HG02623 (cell line): ENCODE results near the gene KCNRG.
"Not testable (repeated sequence)": the region's sequence is repeated elsewhere in the genome, so short reads cannot be mapped to it uniquely, and the experiment has no call there.

Source experiments
- ATAC-seq: cut with Tn5 transposase; IDR thresholded peaks from one replicate; pipeline ENCODE4 v1.9.1; 2021; ENCODE audit warnings: moderate library complexity; ENCODE audit not compliant: unreplicated experiment

The KCNRG gene, protein sequence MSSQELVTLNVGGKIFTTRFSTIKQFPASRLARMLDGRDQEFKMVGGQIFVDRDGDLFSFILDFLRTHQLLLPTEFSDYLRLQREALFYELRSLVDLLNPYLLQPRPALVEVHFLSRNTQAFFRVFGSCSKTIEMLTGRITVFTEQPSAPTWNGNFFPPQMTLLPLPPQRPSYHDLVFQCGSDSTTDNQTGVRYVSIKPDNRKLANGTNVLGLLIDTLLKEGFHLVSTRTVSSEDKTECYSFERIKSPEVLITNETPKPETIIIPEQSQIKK

DNA sequence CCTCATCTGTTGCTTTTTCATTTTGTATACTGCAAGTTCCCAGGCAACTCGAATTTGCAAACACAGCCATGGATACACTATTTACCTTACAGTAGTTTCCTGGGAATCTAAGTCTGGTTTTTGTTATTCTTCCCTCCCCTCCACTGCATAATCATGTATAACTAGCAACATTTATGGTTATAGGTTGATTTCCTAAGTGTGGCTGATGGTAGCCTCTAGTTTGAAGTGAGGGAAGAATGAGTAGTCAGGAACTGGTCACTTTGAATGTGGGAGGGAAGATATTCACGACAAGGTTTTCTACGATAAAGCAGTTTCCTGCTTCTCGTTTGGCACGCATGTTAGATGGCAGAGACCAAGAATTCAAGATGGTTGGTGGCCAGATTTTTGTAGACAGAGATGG lies at the start of gene KCNRG:
Gene KCNRG, plus strand, starts transcription at position 187 of the 400 bp plus-strand sequence. Its CDS starts 50 bp downstream, at position 237.
- ATAC-seq: no peak

DNA sequence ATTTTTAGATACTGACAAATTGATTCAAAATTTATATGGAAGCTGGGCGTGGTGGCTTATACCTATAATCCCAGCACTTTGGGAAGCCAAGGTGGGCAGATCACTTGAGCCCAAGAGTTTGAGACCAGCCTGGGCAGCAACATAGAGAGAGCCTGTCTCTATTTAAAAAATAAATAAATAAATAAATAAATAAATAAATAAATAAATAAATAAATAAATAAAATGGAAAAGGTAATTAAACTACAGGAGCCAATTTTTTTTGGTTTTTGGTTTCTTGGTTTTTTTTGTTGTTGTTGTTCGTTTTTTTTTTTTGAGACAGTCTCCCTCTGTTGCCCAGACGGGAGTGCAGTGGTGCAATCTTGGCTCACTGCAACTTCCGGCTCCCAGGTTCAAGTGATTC lies 47.8 kb upstream of the KCNRG start:
- no peak for ATAC-seq

DNA sequence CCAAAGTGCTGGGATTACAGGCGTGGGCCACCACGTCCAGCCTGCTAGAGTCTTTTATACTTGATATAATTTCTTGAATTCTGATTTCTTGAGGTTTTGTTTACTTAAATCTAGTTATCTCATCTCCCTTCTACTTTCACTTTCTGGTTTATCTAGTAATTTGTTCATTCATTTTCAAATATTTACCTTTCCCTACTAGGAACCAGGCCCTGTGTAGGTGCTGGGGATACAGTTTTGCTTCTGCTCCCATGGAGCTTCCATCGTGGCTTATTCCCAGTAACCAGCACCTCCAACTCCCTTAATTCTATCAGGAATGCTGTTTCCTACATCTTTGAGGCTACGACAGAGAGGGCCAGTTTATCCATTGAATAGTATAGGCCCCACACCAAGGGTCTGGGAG lies 42.5 kb upstream of the KCNRG start:
- no peak for ATAC-seq

DNA sequence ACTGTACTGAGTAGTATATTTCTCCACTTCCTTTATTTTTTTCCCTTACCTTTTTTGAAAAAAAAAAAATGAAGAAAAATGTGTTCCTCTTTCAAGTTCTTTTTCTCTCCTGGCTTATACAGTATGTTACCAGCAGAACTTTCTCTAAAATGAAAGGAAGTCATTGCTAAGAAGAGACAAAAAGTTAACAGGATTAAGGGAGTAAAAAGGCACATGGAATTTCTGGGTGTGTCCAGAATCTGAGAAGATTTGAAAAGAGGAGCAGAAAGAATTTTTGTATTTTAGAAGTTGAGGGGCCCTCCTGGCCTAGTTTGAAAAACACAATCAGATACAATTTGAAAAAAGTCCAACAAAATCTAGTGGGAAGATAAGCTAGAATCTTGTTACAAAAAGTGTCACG lies 39.4 kb upstream of the KCNRG start:
- ATAC-seq: no peak

DNA sequence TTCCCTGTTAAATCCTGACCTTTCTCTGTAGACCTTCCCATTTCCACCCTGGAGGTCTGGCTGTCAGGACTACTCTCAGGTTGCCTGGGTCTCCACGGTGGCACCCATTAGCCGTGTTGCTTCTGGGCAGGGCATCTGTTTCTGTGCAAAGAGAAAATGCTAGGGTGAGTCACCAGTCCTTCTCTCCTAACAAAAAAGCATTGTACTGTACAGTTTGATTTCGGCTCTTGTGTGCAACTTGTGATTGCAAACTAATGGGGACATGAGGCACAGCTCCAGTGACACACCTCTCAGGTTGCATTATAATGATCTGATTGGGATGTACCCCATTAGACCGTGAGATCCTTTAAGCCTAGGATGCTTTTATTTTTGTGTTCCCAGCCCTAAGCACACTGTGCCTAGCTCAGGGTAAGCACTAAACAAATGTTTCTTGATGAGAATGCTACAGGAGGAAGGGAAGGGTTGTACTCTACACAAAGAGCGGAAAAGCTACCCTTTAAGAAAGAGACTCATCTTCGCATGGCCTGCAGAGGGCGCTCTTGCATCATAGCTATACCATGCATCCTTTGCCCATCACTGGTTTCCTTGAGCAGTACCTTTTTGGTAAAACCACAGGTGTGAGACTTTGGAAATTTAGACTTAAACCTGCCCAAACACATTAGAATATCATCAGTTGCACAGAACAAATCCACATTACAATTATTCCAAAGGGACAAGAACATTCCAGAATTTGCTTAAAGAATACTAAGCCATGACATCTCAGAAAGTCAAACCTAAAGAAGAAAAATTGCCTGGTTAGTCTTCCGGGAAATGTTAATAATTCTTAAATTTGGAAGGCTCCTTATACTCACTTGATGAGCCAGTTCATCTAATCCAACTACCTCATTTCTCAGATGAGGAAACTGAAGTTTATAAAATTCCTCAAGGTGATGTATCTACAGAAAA lies 38.7 kb upstream of the KCNRG start:
- ATAC-seq: peak; percentile 61

DNA sequence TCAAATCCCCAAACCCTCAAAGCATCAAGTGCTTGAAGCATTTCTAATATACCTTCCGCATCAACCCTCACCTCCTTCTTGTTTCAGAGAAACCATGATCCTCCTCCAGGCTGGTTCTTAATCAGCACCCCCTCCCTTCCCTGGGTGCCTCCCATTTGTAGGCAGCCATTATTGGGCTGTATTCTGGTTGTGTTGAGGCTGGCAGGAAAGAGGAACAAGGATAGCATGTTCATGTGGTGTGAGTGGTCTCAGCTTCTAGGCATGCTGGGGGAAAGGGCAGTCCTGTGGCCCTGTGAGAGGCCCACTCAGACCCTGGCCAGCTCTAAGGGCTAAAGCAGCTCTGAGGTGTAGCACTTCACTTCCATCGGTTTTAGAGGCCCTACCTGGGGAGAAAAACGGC lies 37.3 kb upstream of the KCNRG start:
- ATAC-seq: no peak

DNA sequence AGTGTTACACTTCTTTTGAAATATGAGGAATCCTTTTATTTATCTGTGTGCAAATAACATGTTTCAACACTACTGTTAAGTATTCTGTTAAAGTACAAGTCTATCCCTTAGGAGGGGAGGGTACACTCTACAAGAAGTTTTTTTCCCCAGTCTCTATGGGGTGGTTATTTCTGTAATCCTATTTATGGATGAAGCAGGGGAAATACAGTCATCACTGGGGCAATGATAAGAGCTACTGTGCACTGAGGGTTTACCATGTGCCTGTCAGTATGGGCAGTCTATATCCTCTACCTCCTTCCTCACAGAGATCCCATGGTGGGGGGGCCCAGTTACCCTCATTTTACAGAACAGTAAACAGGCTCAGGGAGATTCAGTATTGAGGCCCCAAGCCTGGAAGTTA lies 35.0 kb upstream of the KCNRG start:
- ATAC-seq: no peak

DNA sequence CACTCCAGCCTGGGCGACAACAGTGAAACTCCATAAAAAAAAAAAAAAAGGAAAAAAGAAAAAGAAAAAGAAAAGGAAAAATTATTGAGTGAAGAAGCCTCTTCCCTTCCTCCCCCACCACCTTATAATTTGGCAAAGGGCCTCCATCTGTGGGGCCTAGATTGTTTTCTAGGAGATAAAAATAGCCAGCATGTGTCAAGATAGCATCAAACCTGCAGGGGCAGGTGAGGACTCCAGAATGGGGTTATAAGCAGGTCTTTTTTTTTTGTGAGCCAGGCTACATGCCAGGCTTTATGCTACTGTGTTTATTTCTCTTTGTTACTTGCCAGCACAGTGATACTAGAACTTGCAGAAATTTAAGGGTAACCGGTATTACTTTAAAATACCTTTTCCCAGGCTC lies 30.1 kb upstream of the KCNRG start:
- ATAC-seq: no peak

DNA sequence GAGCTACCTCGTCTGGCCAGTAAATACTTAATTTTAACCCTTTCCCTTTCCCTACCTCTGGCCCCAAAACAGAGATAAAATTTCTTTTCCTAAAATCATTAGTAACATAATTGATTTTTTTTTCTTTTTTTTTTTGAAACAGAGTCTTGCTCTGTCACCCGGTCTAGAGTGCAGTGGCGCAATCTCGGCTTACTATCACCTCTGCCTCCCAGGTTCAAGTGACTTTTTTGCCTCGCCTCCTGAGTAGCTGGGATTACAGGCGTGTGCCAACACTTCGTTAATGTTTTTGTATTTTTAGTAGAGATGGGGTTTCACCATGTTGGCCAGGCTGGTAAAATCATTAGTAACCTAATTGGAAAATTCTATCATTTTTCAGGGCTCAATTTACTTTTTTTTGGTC lies 28.8 kb upstream of the KCNRG start:
- ATAC-seq: no peak

DNA sequence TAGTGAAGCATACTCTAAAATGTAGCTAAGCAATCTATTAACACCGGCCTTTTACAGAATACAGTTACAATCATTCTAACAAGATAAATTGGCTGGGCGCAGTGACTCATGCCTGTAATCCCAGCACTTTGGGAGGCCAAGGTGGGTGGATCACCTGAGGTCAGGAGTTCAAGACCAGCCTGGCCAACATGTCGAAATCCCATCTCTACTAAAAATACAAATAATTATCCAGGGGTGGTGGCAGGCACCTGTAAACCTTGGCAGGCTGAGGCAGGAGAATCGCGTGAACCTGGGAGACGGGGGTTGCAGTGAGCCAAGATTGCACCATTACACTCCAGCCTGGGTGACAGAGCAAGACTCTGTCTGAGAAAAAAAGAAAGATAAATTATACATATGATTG lies 24.6 kb upstream of the KCNRG start:
- not testable (repeated sequence) for ATAC-seq

DNA sequence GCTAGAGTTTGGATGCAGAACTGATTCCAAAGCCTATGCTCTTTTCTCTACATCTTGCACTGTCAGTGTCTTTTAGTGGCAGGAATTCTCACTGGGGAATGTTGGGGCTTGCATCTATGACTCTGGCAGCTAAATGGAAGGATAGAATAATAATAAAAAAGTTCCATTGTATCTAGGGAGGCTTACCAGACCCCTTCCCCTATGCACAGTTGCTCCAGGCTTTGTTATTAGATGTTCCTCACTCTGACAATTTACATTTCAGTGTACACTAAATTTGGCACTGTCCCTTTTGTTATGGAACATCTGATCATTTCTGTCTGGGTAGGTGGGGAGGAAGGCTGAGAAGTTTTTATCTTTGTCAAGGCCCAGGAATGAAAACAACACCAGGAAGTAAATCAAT lies 22.1 kb upstream of the KCNRG start:
- ATAC-seq: no peak

DNA sequence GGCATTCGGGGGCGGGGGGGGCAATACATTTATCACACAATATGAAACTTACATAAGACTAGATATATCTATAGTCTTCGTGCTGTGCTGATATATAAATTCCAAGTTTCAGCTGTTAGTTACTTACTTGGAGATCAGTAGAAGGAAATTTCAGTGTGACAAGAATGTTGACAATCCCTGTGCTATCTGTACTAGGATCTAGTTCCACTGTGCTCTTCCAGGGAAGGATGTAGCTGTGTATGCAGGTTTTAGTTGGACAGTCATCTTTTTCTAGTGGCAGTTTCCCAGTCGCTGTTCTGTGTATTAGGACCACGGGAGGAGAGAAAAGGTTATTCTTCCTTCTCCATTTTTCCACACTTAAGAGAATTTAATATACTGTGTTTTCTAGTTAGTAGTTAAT lies 21.6 kb upstream of the KCNRG start:
- no peak for ATAC-seq

DNA sequence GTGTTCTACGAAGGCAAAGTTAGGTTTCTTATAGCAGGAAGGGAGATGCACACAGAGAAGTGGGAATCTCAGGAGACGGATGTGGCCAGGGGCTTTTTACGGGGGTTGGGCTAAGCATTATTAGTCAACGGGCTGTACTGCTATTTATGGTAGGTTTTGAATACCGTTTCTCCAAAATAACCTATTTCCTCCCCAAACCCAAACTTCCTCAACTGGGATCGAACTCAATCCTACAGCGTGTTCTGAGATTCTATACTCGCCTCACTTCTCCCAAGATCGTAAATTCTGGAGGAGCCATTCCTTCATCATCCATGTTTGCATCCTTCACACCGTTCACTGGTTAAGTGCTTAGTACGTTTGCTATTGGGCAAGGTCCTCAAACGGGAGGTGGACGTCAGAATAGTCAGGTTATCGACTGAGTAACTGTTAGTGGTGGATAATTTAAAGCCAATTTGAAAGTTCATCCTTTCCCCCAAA lies 19.6 kb upstream of the KCNRG start:
- no peak for ATAC-seq

DNA sequence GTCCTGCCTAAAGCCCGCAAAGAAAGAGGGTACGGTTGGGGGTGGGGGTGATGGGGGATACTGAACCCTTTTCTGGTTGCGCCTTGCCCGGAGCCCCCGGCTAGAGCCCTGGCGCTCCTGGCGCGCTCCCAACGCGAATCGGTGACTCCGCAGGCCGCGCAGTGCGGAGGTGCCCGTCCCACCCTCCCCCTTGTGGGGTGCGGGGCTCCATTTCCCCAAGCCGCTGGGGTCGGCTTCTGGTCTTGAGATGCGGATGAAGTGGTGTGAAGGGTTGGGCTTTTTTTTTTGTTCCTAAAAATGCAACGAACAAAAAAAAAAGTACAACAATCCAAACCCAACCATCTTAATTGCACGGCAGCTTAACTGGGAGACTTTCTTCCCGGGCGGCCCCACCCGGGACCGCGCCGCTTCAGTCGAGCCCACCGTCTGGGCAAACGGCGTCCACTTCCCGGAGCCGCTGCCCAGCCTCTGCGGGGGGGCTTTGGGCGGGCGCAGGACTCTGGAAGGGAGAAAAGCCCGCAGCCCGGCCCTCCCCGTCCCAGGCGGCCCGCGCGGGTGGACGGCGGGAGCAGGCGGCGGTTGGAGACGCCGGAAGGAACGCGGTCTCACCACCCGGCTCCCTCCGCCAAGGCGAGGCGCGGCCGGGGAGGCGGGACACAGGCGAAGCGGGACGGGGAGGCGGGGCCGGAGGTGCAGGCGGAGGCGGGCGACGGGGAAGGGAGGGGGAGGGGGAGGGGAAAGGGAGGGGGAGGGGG lies 18.9 kb upstream of the KCNRG start:
- ATAC-seq: peak; percentile 53

DNA sequence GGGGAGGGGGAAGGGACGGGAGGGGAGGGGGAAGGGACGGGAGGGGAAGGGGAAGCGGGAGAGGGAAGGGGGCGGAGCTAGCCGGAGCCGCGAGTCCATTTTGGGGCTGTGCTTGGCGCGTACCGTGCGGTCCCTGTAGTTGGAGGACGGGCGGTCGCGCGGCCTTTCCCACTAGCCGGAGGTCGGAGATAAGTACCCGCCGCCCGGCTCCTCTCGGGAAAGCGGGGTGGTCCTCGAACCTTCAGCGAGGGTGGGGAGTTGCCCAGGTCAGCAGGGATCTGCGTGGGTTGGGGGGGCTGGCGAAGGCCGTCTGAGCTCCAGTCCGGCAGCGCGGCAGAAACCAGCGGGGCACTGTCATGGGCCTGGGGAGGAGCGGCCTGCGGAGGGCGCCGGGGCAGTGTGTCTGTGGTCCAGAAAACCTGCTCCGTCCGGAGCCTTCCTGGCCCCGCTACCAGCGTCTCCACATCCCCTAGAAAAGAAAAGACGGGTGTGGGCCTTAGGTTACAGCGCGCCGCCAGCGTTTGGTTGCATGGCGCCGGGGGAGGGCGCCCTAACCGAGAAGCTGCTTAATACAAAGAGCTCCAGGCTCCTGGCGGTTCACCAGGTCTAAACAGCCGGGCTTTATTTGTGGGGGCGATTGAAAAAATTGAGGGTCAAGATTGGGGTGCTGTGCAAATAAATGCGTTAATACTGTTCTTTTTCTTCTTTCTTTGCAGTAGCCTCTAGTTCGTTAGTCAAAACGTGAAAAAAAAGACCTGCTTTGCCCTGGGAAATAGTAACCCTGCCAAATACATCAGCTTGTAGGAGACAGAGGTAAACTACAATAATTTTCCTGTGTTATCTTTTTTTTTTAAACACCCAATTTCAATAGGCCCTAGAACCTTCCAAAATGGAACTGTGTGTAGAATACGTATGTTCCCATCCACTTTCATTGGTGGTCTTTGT lies 18.0 kb upstream of the KCNRG start, which contains the start of gene TRIM13:
Gene TRIM13, plus strand, starts transcription at position 92 of the 945 bp plus-strand sequence. CDS start 14,899 bp downstream, outside the sequence.
- ATAC-seq: peak; percentile 65

DNA sequence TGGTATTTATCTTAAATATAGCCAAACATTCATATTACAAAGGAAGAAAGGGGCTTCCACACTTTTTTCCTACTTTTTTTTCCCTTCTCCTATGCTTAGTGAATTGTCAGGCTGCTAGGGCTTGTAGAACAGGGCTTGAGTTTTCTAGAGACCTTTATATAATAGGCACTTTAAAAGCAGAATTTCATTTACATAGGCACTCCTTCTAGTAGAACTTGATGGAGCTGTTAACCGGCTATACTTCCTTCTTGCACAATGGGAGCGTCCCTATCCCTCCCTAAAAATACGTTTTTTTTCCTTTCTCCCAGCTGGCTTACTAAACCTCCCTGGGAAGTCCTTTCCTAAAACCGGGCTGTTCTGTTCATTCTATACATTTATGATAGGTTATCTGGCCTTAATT lies 17.3 kb upstream of the KCNRG start:
- ATAC-seq: no peak

DNA sequence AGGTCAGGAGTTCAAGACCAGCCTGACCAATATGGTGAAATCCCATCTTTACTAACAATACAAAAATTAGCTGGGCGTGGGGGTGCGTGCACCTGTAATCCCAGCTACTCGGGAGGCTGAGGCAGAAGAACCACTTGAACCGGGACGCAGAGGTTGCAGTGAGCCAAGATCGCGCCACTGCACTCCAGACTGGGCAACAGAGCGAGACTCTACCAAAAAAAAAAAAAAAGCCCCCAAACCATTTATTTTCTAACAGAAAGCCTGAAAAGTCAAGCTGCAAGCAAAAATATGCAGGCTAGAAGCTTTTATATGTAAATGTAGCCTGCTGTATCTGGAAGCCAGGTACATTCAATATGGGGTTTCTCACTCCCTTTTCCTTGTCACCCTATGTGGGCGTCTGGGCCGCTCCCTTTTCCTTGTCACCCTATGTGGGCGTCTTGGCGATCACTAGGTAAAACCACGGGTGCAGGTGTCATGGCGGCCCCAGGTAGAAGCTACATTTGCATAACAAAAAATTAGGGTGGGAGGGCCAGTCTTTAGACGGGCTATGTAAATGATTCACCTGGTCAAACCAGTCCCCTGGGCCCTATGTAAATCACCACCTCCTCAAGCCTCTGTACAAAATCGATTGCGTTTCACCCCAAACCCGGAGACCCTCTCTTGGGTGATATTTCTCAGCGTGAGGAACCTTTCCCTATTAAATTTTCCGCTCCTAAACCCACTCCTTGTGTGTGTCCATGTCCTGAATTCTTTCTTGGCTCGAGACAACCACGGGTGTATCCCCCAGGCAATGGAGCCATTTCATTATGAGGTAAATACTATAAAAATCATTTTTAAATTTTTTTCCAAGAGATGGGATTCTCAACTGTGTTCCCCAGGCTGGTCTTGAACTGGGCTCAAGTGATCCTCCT lies 16.3 kb upstream of the KCNRG start:
- no peak for ATAC-seq

DNA sequence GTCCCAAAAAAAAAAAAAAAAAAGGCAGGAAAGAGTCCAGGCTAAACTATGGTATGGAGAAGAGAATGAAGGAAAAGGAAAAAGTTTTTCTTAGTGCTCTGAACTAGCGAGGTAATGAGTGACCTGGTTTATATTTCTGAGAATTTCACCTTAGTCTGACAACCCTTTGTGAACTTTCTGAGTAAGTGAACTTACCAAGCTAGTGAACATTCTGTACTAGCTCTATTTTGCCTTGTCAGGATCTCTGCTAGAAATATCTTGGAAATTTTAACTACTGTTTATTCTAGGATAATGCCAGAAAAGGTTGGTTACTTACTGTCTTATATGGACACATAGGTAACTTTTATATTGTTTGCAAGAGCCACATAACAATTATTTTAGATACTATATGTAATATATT lies 14.0 kb upstream of the KCNRG start:
- ATAC-seq: no peak
